HEK293 (cell line): ENCODE measurements around the gene MRAP2.

Experiments used
- CTCF ChIA-PET: fragments of 350-600 bp; formaldehyde crosslinking; extraction: SDS; loops from one replicate; lab custom pipeline; 2021; ENCODE audit warnings: antibody characterized with exemption; lab: Yijun Ruan, JAX
- POLR2A ChIA-PET: fragments of 300-600 bp; formaldehyde crosslinking; extraction: SDS; loops from one replicate; lab custom pipeline; 2020; ENCODE audit warnings: antibody characterized with exemption, inconsistent platforms; lab: Yijun Ruan, JAX
- H3K27ac ChIP-seq: fragments of 200-500 bp; sonication (Bioruptor generic); 2 replicates; pipeline ENCODE4 v1.5.1; 2014; ENCODE audit warnings: low read depth, low read length, control low read depth, inconsistent platforms; ENCODE audit errors: extremely low read depth
- H3K36me3 ChIP-seq, 2 experiments: fragments of 200-500 bp in 1 of 2; sonication (Bioruptor generic) in 1 of 2; 1 replicate in 1 of 2; 2 replicates in 1 of 2; pipeline ENCODE4 v1.5.1; 2014 to 2017; ENCODE audit warnings: inconsistent platforms in 2 of 2, low read length in 2 of 2; ENCODE audit not compliant: control insufficient read depth in 2 of 2, insufficient read depth in 1 of 2
- H3K4me1 ChIP-seq: fragments of 200-500 bp; sonication (Bioruptor generic); 2 replicates; pipeline ENCODE4 v1.5.1; 2014; ENCODE audit warnings: mild to moderate bottlenecking, low read length, inconsistent platforms; ENCODE audit not compliant: control insufficient read depth, insufficient read depth
- H3K4me3 ChIP-seq: 2 replicates; pipeline ENCODE4 v1.5.1; 2011; ENCODE audit warnings: low read depth, mild to moderate bottlenecking, control low read depth, low read length, moderate library complexity
- H3K9me3 ChIP-seq: fragments of 200-500 bp; sonication (Bioruptor generic); 2 replicates; pipeline ENCODE4 v1.5.1; 2014; ENCODE audit warnings: low read depth, low read length, inconsistent platforms; ENCODE audit not compliant: control insufficient read depth, insufficient read depth
- FEZF1 ChIP-seq: fragments of 450-650 bp; formaldehyde crosslinking; IDR thresholded peaks from 2 replicates; pipeline ENCODE4 v1.5.1; 2016; ENCODE audit warnings: missing biosample characterization, missing genetic modification characterization
- GFI1B ChIP-seq: fragments of 450-650 bp; formaldehyde crosslinking; IDR thresholded peaks from 2 replicates; pipeline ENCODE4 v1.5.1; 2016; ENCODE audit warnings: missing biosample characterization, missing genetic modification characterization
- INSM2 ChIP-seq: fragments of 450-650 bp; formaldehyde crosslinking; IDR thresholded peaks from 2 replicates; pipeline ENCODE4 v1.5.1; 2016; ENCODE audit warnings: missing biosample characterization, missing genetic modification characterization
- KLF10 ChIP-seq: fragments of 450-650 bp; IDR thresholded peaks from 2 replicates; pipeline ENCODE4 v1.5.1; 2018; ENCODE audit warnings: missing biosample characterization, mild to moderate bottlenecking, missing genetic modification characterization
- KLF16 ChIP-seq: fragments of 450-650 bp; formaldehyde crosslinking; IDR thresholded peaks from 2 replicates; pipeline ENCODE4 v1.5.1; 2017; ENCODE audit warnings: missing biosample characterization, missing genetic modification characterization
- MYNN ChIP-seq: fragments of 450-650 bp; formaldehyde crosslinking; IDR thresholded peaks from 2 replicates; pipeline ENCODE4 v1.5.1; 2016; ENCODE audit warnings: missing biosample characterization, missing genetic modification characterization, borderline replicate concordance
- PATZ1 ChIP-seq: fragments of 450-650 bp; formaldehyde crosslinking; IDR thresholded peaks from 2 replicates; pipeline ENCODE4 v1.5.1; 2016; ENCODE audit warnings: missing biosample characterization, missing genetic modification characterization
- PRDM10 ChIP-seq: fragments of 450-650 bp; formaldehyde crosslinking; IDR thresholded peaks from 2 replicates; pipeline ENCODE4 v1.5.1; 2016; ENCODE audit warnings: missing biosample characterization, missing genetic modification characterization
- TCF7L2 ChIP-seq: IDR thresholded peaks from 2 replicates; pipeline ENCODE4 v1.6.1; 2011; ENCODE audit warnings: low read depth, mild to moderate bottlenecking, inconsistent platforms, low read length, moderate library complexity, borderline replicate concordance
- ZBTB7A ChIP-seq: fragments of 450-650 bp; formaldehyde crosslinking; IDR thresholded peaks from 2 replicates; pipeline ENCODE4 v1.5.1; 2016; ENCODE audit warnings: low read depth, missing biosample characterization, missing genetic modification characterization
- ZNF10 ChIP-seq: fragments of 450-650 bp; formaldehyde crosslinking; IDR thresholded peaks from 2 replicates; pipeline ENCODE4 v1.5.1; 2017; ENCODE audit warnings: missing biosample characterization, missing genetic modification characterization
- ZNF114 ChIP-seq: fragments of 450-650 bp; formaldehyde crosslinking; IDR thresholded peaks from 2 replicates; pipeline ENCODE4 v1.5.0; 2017; ENCODE audit warnings: missing biosample characterization, missing genetic modification characterization
- ZNF23 ChIP-seq: fragments of 450-650 bp; formaldehyde crosslinking; IDR thresholded peaks from 2 replicates; pipeline ENCODE4 v1.5.1; 2016; ENCODE audit warnings: missing biosample characterization, missing genetic modification characterization, borderline replicate concordance
- ZNF248 ChIP-seq: fragments of 450-650 bp; formaldehyde crosslinking; IDR thresholded peaks from 2 replicates; pipeline ENCODE4 v1.5.1; 2017; ENCODE audit warnings: missing biosample characterization, missing genetic modification characterization
- ZNF416 ChIP-seq: fragments of 450-650 bp; formaldehyde crosslinking; IDR thresholded peaks from 2 replicates; pipeline ENCODE4 v1.5.1; 2016; ENCODE audit warnings: missing biosample characterization, missing genetic modification characterization
- ZNF513 ChIP-seq: fragments of 450-650 bp; IDR thresholded peaks from 2 replicates; pipeline ENCODE4 v1.5.1; 2018; ENCODE audit warnings: missing biosample characterization, missing genetic modification characterization
- ZNF529 ChIP-seq: fragments of 450-650 bp; formaldehyde crosslinking; IDR thresholded peaks from 2 replicates; pipeline ENCODE4 v1.5.1; 2017; ENCODE audit warnings: missing genetic modification characterization, missing biosample characterization; ENCODE audit not compliant: insufficient replicate concordance
- ZNF530 ChIP-seq: fragments of 450-650 bp; formaldehyde crosslinking; IDR thresholded peaks from 2 replicates; pipeline ENCODE4 v1.5.1; 2016; ENCODE audit warnings: low read depth, missing biosample characterization, missing genetic modification characterization
- ZNF610 ChIP-seq: fragments of 450-650 bp; formaldehyde crosslinking; IDR thresholded peaks from 2 replicates; pipeline ENCODE4 v1.5.1; 2016; ENCODE audit warnings: missing biosample characterization, missing genetic modification characterization, borderline replicate concordance
- ZNF621 ChIP-seq: fragments of 450-650 bp; formaldehyde crosslinking; IDR thresholded peaks from 2 replicates; pipeline ENCODE4 v1.5.1; 2017; ENCODE audit warnings: missing biosample characterization, missing genetic modification characterization
- ZNF664 ChIP-seq: fragments of 450-650 bp; formaldehyde crosslinking; IDR thresholded peaks from 2 replicates; pipeline ENCODE4 v1.5.1; 2016; ENCODE audit warnings: missing biosample characterization, missing genetic modification characterization
- ZNF776 ChIP-seq: fragments of 450-650 bp; formaldehyde crosslinking; IDR thresholded peaks from 2 replicates; pipeline ENCODE4 v1.5.0; 2017; ENCODE audit warnings: missing biosample characterization, missing genetic modification characterization, borderline replicate concordance
- ZNF843 ChIP-seq: fragments of 450-650 bp; formaldehyde crosslinking; IDR thresholded peaks from 2 replicates; pipeline ENCODE4 v1.5.1; 2016; ENCODE audit warnings: missing biosample characterization, missing genetic modification characterization
- ZSCAN5A ChIP-seq: fragments of 450-650 bp; formaldehyde crosslinking; IDR thresholded peaks from 2 replicates; pipeline ENCODE4 v1.5.1; 2016; ENCODE audit warnings: missing biosample characterization, missing genetic modification characterization

MRAP2 gene

GRCh38 chr6:84119277-84119676 lies 85.7 kb downstream of the MRAP2 start:
- TF ChIP-seq KLF16 (tag by site-specific recombination) (no peak), ZNF843 (tag by site-specific recombination) (no peak), ZNF513 (tag by site-specific recombination) (no peak), ZNF529 (tag by site-specific recombination) (no peak), ZNF621 (tag by site-specific recombination) (no peak), MYNN (tag by site-specific recombination) (no peak), ZNF610 (tag by site-specific recombination) (no peak), KLF10 (tag by site-specific recombination) (no peak), ZNF23 (tag by site-specific recombination) (no peak), PATZ1 (tag by site-specific recombination) (no peak), FEZF1 (tag by site-specific recombination) (no peak)
- H3K27ac ChIP-seq: no peak overlapping the region
- H3K4me3 ChIP-seq: no peak overlapping the region
- CTCF ChIA-PET: interaction anchor here (0.6 to 1.7 kb wide), 5 partner anchors 10 to 248 kb away, joined by 3 to 7 read pairs (median 5); no protein-coding TSS in a partner anchor
- no peaks in the 10 kb centered on the region for H3K9me3 ChIP-seq
- H3K36me3 ChIP-seq: peaks cover 0 to under 1% of the 10 kb centered on the region in 2 experiments; a peak in 1 of 3 replicates
- H3K4me1 ChIP-seq: no peaks in the 10 kb centered on the region
- POLR2A ChIA-PET: no interaction called here

- CTCF ChIA-PET: no interaction called here
- peaks cover 0 to 15% of the 10 kb centered on the region in 2 experiments; a peak in 1 of 3 replicates for H3K36me3 ChIP-seq
- H3K9me3 ChIP-seq: no peaks in the 10 kb centered on the region
- H3K27ac ChIP-seq: no peak overlapping the region
- H3K4me3 ChIP-seq: no peak overlapping the region
- POLR2A ChIA-PET: no interaction called here
- TF ChIP-seq ZNF530 (tag by site-specific recombination) (no peak), ZNF416 (tag by site-specific recombination) (no peak), ZNF248 (tag by site-specific recombination) (no peak), ZNF114 (no peak), GFI1B (tag by site-specific recombination) (no peak), TCF7L2 (no peak), ZSCAN5A (tag by site-specific recombination) (no peak), INSM2 (no peak), PRDM10 (tag by site-specific recombination) (no peak), ZNF776 (tag by site-specific recombination) (no peak), ZNF10 (tag by site-specific recombination) (no peak), ZBTB7A (tag by site-specific recombination) (no peak), ZNF664 (tag by site-specific recombination) (no peak)
- no peaks in the 10 kb centered on the region for H3K4me1 ChIP-seq
Measured at GRCh38 chr6:84123186-84123585, 89.6 kb downstream of the MRAP2 start.
